Measurements from ENCODE around the gene RPS2.
"Not testable (repeated sequence)": the region's sequence is repeated elsewhere in the genome, so short reads cannot be mapped to it uniquely, and the experiment has no call there.

Gene RPS2

DNA sequence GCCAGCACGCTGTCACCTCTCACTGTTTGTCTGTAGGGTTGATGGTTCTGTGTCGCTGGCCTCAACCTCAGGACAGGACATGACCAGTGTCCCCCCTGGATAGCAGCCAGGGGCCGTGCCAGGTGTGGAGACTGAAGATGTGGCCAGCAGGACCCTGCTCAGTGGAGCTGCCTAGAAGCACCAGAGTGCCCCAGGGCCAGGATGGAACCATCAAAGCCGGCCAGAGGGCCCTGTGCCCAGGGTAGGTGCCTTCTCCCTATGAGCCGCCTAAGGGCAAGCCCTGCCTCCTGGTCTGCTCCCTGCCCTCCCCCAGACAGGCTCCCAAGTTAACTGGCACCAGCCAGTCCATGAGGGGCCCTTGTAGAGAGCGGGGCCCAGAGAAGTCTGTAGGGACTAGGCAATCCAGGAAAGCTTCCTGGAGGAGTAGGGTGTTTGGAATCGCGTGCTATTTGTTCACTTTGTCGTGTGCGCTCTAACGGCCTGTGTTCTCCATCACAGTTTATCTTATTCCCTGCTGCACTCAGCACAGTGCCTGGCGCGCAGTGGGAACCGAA is 5.8 kb downstream of the RPS2 start:
- H3K9ac ChIP-seq (ENCODE audit: low read depth, low read length, poor library complexity, severe bottlenecking) = peak overlapping the region; percentile 85
- no peaks in the 10 kb centered on the region for H3K9me3 ChIP-seq (ENCODE audit: insufficient read depth, low read depth, low read length)
- peaks cover 9% of the 10 kb centered on the region; the same call in 1 of the 2 replicates for H3F3A ChIP-seq (ENCODE audit: low read depth)
- peak overlapping the region; percentile 84 for H3K4me3 ChIP-seq (ENCODE audit: low read length, poor library complexity, severe bottlenecking)
- H3K79me2 ChIP-seq (ENCODE audit: insufficient read depth, low read length) = peaks cover 33% of the 10 kb centered on the region
- no peaks in the 10 kb centered on the region for H3K9me2 ChIP-seq (replicated peaks; ENCODE audit: low read depth, low read length)
- H3K27me3 ChIP-seq (ENCODE audit: insufficient read depth, low read length, poor library complexity, severe bottlenecking) = no peaks in the 10 kb centered on the region
- TF ChIP-seq EZH2phosphoT487 (IDR thresholded peaks at IDR 0.05; ENCODE audit: borderline replicate concordance) = no peak
- TF ChIP-seq, protein P1, sequence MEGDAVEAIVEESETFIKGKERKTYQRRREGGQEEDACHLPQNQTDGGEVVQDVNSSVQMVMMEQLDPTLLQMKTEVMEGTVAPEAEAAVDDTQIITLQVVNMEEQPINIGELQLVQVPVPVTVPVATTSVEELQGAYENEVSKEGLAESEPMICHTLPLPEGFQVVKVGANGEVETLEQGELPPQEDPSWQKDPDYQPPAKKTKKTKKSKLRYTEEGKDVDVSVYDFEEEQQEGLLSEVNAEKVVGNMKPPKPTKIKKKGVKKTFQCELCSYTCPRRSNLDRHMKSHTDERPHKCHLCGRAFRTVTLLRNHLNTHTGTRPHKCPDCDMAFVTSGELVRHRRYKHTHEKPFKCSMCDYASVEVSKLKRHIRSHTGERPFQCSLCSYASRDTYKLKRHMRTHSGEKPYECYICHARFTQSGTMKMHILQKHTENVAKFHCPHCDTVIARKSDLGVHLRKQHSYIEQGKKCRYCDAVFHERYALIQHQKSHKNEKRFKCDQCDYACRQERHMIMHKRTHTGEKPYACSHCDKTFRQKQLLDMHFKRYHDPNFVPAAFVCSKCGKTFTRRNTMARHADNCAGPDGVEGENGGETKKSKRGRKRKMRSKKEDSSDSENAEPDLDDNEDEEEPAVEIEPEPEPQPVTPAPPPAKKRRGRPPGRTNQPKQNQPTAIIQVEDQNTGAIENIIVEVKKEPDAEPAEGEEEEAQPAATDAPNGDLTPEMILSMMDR (conservative IDR thresholded peaks at IDR 0.05; ENCODE audit: low read length) = no peak
- H4K20me1 ChIP-seq (ENCODE audit: insufficient read depth, low read length, poor library complexity, severe bottlenecking) = peaks cover 22% of the 10 kb centered on the region
- H3K36me3 ChIP-seq (ENCODE audit: insufficient read depth, low read length) = peaks cover 16% of the 10 kb centered on the region; the same call in 1 of the 2 replicates
- H3K4me2 ChIP-seq (ENCODE audit: low read depth, low read length, poor library complexity, severe bottlenecking) = peak overlapping the region; percentile 18
- H2AFZ ChIP-seq (ENCODE audit: low read length) = peak overlapping the region; percentile 92
- H3K4me1 ChIP-seq (ENCODE audit: insufficient read depth, low read length, poor library complexity, severe bottlenecking) = peaks cover 4% of the 10 kb centered on the region

DNA sequence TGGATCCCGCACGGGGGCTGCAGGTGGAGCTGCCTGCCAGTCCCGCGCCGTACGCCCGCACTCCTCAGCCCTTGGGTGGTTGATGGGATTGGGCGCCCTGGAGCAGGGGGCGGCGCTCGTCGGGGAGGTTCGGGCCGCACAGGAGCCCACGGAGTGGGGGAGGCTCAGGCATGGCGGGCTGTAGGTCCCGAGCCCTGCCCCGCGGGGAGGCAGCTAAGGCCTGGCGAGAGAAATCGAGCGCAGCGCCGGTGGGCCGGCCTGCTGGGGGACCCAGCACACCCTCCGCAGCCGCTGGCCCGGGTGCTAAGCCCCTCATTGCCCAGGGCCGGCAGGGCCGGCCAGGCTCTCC is 6.5 kb downstream of the RPS2 start:
- not testable (repeated sequence) for H3K4me3 ChIP-seq (ENCODE audit: low read length, poor library complexity, severe bottlenecking); H3F3A ChIP-seq (ENCODE audit: low read depth); H3K4me1 ChIP-seq (ENCODE audit: insufficient read depth, low read length, poor library complexity, severe bottlenecking); H3K9ac ChIP-seq (ENCODE audit: low read depth, low read length, poor library complexity, severe bottlenecking); H2AFZ ChIP-seq (ENCODE audit: low read length); H3K4me2 ChIP-seq (ENCODE audit: low read depth, low read length, poor library complexity, severe bottlenecking); H3K27me3 ChIP-seq (ENCODE audit: insufficient read depth, low read length, poor library complexity, severe bottlenecking); H3K9me3 ChIP-seq (ENCODE audit: insufficient read depth, low read depth, low read length); H3K9me2 ChIP-seq (replicated peaks; ENCODE audit: low read depth, low read length)
- H4K20me1 ChIP-seq (ENCODE audit: insufficient read depth, low read length, poor library complexity, severe bottlenecking) = peaks cover 16% of the 10 kb centered on the region
- H3K79me2 ChIP-seq (ENCODE audit: insufficient read depth, low read length) = peaks cover 26% of the 10 kb centered on the region
- H3K36me3 ChIP-seq (ENCODE audit: insufficient read depth, low read length) = peaks cover 16% of the 10 kb centered on the region; the same call in 1 of the 2 replicates

DNA sequence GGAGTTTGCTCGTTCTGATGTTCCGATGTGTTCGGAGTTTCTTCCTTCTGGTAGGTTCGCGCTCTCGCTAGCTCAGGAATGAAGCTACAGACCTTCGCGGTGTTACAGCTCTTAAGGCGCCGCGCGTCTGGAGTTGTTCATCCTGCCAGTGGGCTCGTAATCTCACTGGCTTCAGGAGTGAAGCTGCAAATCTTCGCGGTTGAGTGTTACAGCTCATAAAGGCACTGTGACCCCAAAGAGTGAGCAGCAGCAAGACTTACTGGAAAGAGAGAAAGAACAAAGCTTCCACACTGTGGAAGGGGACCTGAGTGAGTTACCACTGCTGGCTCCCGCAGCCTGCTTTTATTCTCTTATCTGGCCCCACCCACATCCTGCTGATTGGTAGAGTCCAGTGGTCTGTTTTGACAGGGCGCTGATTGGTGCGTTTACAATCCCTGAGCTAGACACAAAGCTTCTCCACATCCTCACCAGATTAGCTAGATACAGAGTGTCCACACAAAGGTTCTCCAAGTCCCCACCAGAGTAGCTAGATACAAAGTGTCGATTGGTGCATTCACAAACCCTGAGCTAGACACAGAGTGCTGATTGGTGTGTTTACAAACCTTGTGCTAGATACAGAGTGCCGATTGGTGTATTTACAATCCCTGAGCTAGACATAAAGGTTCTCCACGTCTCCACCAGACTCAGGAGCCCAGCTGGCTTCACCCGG is 7.0 kb downstream of the RPS2 start:
- H3K9me2 ChIP-seq (replicated peaks; ENCODE audit: low read depth, low read length); H3K4me3 ChIP-seq (ENCODE audit: low read length, poor library complexity, severe bottlenecking): not testable (repeated sequence)
- peaks cover 12% of the 10 kb centered on the region for H4K20me1 ChIP-seq (ENCODE audit: insufficient read depth, low read length, poor library complexity, severe bottlenecking)

DNA sequence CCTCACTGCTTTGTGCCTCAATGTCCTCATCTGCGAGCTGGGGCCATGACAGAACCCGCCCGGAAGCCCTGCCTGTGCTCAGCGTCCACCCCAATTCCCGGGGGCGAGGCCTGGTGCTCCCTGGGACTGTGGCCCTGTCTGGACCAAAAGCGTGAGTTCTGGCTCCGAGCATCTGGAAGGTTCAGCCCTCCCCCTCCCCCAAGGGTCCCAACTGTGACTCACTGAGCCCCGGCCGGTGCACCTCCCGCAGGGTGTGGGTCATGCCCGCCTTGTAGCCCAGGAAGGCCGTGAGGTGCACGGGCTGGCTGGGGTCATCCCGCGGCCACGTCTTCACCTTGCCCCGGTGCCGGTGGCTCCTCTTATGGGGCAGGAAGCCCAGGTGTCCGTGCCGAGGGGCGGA is 10.9 kb downstream of the RPS2 start:
- TF ChIP-seq, protein P1 (conservative IDR thresholded peaks at IDR 0.05; ENCODE audit: low read length) = no peak
- no peak for TF ChIP-seq EZH2phosphoT487 (IDR thresholded peaks at IDR 0.05; ENCODE audit: borderline replicate concordance)
- Histone ChIP-seq H2AFZ (ENCODE audit: low read length) (no peak overlapping the region), H3K9ac (ENCODE audit: low read depth, low read length, poor library complexity, severe bottlenecking) (no peak overlapping the region)

More for the DNA sequence above, 7.0 kb downstream of the RPS2 start:
- not testable (repeated sequence) for H2AFZ ChIP-seq (ENCODE audit: low read length); H3K9ac ChIP-seq (ENCODE audit: low read depth, low read length, poor library complexity, severe bottlenecking); H3K9me3 ChIP-seq (ENCODE audit: insufficient read depth, low read depth, low read length); H3K4me2 ChIP-seq (ENCODE audit: low read depth, low read length, poor library complexity, severe bottlenecking); H3K27me3 ChIP-seq (ENCODE audit: insufficient read depth, low read length, poor library complexity, severe bottlenecking); H3K4me1 ChIP-seq (ENCODE audit: insufficient read depth, low read length, poor library complexity, severe bottlenecking); H3F3A ChIP-seq (ENCODE audit: low read depth)
- Histone ChIP-seq H3K36me3 (ENCODE audit: insufficient read depth, low read length) (peaks cover 10% of the 10 kb centered on the region; the same call in 1 of the 2 replicates), H3K79me2 (ENCODE audit: insufficient read depth, low read length) (peaks cover 21% of the 10 kb centered on the region; the same call in 1 of the 2 replicates)

More for the DNA sequence above, 10.9 kb downstream of the RPS2 start:
- Histone ChIP-seq H3K4me2 (ENCODE audit: low read depth, low read length, poor library complexity, severe bottlenecking) (no peak overlapping the region), H3K9me2 (replicated peaks; ENCODE audit: low read depth, low read length) (no peaks in the 10 kb centered on the region), H3F3A (ENCODE audit: low read depth) (no peaks in the 10 kb centered on the region), H3K4me1 (ENCODE audit: insufficient read depth, low read length, poor library complexity, severe bottlenecking) (no peaks in the 10 kb centered on the region), H3K9me3 (ENCODE audit: insufficient read depth, low read depth, low read length) (no peaks in the 10 kb centered on the region), H4K20me1 (ENCODE audit: insufficient read depth, low read length, poor library complexity, severe bottlenecking) (no peaks in the 10 kb centered on the region), H3K36me3 (ENCODE audit: insufficient read depth, low read length) (no peaks in the 10 kb centered on the region), H3K4me3 (ENCODE audit: low read length, poor library complexity, severe bottlenecking) (no peak overlapping the region), H3K27me3 (ENCODE audit: insufficient read depth, low read length, poor library complexity, severe bottlenecking) (no peaks in the 10 kb centered on the region), H3K79me2 (ENCODE audit: insufficient read depth, low read length) (no peaks in the 10 kb centered on the region)
